ENCODE results near the gene SLC25A34. TPM values are rescaled to one million over a fixed set of nuclear protein-coding genes. Genes with fewer than 3 reads are reported as not detected.
"Not testable (repeated sequence)": the region's sequence is repeated elsewhere in the genome, so short reads cannot be mapped to it uniquely, and the experiment has no call there.

The SLC25A34 gene
- total RNA-seq, result 1 to 10 TPM in 4 of 8 experiments, under 1 TPM in 4; 0.49 to 1.5 (median 1.0) TPM

DNA sequence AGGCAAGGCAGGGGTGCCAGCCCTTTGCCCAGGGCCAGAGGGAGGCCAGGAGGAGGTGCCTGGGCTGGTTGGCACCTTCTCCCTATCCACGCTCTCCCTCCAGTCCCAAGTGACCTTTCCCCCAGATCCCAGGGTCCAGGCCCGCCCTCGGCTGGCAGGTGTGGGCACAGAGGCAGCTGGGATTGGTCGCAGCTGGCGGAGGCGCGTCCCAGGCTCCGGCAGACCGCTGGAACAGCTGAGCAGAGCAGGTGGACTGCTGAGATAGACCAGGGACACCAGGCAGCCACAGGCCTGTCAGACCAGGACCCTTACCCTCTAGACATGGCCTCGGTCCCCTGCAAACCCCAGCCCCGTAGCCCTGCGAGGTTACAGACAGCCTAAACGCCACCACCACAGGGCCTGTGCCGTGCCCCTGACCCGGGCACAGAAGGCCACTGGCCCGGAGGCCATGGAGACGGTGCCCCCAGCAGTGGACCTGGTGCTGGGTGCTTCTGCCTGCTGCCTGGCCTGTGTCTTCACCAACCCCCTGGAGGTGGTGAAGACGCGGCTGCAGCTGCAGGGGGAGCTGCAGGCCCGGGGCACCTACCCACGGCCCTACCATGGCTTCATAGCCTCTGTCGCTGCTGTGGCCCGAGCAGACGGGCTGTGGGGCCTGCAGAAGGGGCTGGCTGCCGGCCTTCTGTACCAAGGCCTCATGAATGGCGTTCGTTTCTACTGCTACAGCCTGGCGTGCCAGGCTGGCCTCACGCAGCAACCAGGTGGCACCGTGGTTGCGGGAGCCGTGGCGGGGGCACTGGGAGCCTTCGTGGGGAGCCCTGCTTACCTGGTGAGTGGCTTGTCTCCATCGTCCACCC lies at the start of gene SLC25A34:
SLC25A34 (plus strand) TSS at position 221 of the 854 bp plus-strand sequence; CDS start at position 449, 228 bp downstream.
- in situ Hi-C loops (cut with MboI; ENCODE audit: low pct_unique_long_range_greater_than_20kb in 2 of 9, low sequenced_read_pairs in 9 of 9, unreplicated experiment in 9 of 9), result no loop called here
- peaks cover 2% of the 10 kb centered on the region in 2 donors for H3K4me1 ChIP-seq (replicated peaks in 1 of 2)
- no peak within 1 kb of the TSS for H3K27ac ChIP-seq
- WGBS, 10 experiments, result 83 to 100% (median 96%) methylated on average over 1 to 7 of the region's 35 CpGs; no CpG with 5 or more reads in 5 of the 10 experiments
- peak in 2 of 8 experiments; percentile 2 to 6 for ATAC-seq (replicated peaks in 6 of 8)
- no peak within 1 kb of the TSS for H3K4me3 ChIP-seq

DNA sequence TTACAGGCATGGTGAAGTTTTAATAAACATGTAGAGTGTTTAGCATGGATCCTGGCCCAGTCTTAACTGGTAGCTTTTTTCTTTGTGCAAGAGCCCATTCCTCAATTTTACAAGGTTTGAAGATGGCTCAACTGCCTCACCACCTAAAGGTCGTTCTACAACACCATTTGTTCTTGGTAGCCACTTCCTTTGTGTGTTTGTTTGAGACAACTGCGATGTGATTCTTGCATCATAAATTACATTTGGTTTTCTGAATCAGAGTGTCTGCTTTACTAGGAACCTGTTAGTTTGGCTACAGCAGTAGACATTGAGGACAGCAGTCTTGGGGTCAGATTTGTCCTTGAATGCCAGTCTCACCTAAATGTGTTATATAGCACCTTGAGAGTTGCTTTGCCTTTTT lies 48.6 kb upstream of the SLC25A34 start:
- Histone ChIP-seq H3K4me1 (replicated peaks in 1 of 2) (peaks cover 8 to 14% of the 10 kb centered on the region in 2 donors), H3K27ac (no peak overlapping the region), H3K4me3 (no peak overlapping the region)
- in situ Hi-C loops (cut with MboI; ENCODE audit: low pct_unique_long_range_greater_than_20kb in 2 of 9, low sequenced_read_pairs in 9 of 9, unreplicated experiment in 9 of 9), result no loop called here
- no peak for ATAC-seq (replicated peaks in 6 of 8)
- 57 to 100% (median 98%) methylated on average over 1 to 2 of the region's 2 CpGs; no CpG with 5 or more reads in 2 of the 10 experiments for WGBS, 10 experiments

DNA sequence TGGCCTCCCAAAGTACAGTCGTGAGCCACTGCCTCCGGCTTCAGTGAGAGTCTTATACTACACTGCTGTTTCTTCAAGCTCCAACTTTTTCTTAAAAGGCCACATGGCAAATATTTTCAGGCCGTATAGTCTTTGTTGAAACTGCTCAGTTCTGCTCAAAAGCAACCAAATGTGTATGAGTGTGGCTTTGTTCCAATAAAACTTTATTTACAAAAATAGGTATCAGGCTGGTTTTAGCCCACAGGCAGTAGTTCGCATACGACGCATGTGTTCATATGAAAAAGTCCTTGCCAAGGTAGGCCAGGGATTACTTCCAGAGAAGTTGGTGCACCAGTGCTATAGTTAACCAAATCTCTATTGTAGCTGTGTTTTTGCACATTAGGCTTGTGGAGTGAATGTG lies 45.7 kb upstream of the SLC25A34 start:
- H3K4me3 ChIP-seq, result no peak overlapping the region
- ATAC-seq (replicated peaks in 6 of 8), result no peak
- H3K27ac ChIP-seq, result no peak overlapping the region
- in situ Hi-C loops (cut with MboI; ENCODE audit: low pct_unique_long_range_greater_than_20kb in 2 of 9, low sequenced_read_pairs in 9 of 9, unreplicated experiment in 9 of 9), result no loop called here
- H3K4me1 ChIP-seq (replicated peaks in 1 of 2), result peaks cover 7 to 8% of the 10 kb centered on the region in 2 donors
- WGBS, 10 experiments, result 82 to 100% (median 100%) methylated on average over 1 to 6 of the region's 6 CpGs; no CpG with 5 or more reads in 1 of the 10 experiments

DNA sequence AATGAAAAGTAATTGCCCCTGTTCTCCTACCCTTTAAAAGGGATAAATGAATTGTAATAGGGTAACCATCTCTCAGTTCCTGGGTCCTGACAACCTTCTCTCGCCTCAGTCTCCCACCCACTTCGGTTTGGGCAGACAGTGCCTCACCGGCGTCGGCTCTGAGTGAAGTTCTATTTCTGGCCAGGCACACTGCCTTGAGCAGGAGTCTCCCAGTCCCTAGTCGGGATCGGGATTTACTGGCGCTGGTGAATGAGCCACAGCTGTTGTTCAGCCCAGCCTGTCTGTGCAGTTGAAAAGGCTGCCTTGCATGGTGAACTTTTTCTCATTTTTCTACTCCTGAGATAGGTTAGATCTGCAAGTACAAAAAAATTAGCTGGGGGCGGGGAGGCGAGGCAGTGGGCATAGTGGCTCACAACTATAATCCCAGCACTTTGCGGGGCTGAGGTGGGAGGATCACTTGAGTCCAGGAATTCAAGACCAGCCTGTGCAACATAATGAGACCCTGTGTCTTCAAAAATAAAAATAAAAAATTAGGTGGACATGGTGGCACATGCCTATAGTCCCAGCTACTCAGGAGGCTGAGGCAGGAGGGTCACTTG lies 44.5 kb upstream of the SLC25A34 start:
- Histone ChIP-seq H3K27ac (no peak overlapping the region), H3K4me3 (no peak overlapping the region), H3K4me1 (replicated peaks in 1 of 2) (no peaks in the 10 kb centered on the region)
- 40 to 100% (median 91%) methylated on average over 2 to 9 of the region's 11 CpGs; no CpG with 5 or more reads in 3 of the 10 experiments for WGBS, 10 experiments
- in situ Hi-C loops (cut with MboI; ENCODE audit: low pct_unique_long_range_greater_than_20kb in 2 of 9, low sequenced_read_pairs in 9 of 9, unreplicated experiment in 9 of 9), result no loop called here
- ATAC-seq (replicated peaks in 6 of 8), result peak in 3 of 8 experiments; percentile 30 to 72 (median 52)

DNA sequence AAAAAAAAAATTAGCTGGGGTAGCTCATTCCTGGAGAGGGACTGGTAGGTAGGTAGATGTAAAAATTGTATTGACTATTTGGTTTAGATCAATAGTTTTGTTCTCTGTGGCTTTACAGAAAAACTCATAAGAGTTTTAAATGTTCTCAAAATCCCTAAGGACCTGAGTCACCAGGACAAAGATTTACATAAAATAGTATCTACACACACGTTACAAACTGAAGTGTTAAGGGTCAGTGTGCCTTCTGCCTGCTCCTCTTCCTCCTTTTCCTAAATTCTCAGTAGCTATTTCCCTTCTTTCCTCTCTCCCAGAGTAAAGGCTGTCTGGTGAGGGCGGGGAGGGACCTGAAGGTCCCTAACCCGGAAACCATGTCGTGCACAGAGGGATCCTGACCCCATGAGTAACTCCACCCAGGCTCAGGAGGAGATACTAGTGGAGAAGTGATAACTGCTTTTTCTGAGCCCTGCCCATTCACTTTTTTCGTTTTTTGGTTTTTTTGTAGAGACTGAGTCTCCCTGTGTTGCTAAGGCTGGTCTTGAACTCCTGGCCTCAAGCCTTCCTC lies 43.9 kb upstream of the SLC25A34 start:
- peak in 2 of 8 experiments; percentile 39 to 56 for ATAC-seq (replicated peaks in 6 of 8)
- no peak overlapping the region for H3K4me3 ChIP-seq
- no peaks in the 10 kb centered on the region for H3K4me1 ChIP-seq (replicated peaks in 1 of 2)
- H3K27ac ChIP-seq, result no peak overlapping the region
- WGBS, 10 experiments, result 50 to 100% (median 90%) methylated on average over 1 to 5 of the region's 5 CpGs
- in situ Hi-C loops (cut with MboI; ENCODE audit: low pct_unique_long_range_greater_than_20kb in 2 of 9, low sequenced_read_pairs in 9 of 9, unreplicated experiment in 9 of 9), result no loop called here

DNA sequence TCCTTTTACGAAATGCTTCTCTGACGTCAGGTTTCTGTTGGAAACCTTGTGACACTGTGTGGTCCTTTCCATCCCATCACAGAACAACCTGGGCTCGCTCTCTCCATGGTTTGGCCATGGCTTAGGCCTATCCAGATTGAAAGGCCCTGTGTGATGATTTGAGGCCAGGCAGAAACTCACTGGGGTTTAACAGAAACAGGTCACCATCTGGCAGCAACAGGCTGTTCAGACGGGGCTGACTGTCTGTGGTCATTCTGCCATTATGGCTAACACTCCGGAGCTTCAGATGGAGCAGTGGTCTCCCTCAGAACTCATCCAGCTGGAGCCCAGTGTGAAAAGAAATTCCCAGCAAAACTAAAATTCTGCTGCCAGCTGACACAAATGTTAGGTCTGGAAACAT lies 42.7 kb upstream of the SLC25A34 start:
- WGBS, 10 experiments, result 57 to 93% (median 80%) methylated on average over 1 to 5 of the region's 5 CpGs; no CpG with 5 or more reads in 4 of the 10 experiments
- in situ Hi-C loops (cut with MboI; ENCODE audit: low pct_unique_long_range_greater_than_20kb in 2 of 9, low sequenced_read_pairs in 9 of 9, unreplicated experiment in 9 of 9), result no loop called here
- Histone ChIP-seq H3K4me1 (replicated peaks in 1 of 2) (no peaks in the 10 kb centered on the region), H3K27ac (no peak overlapping the region), H3K4me3 (no peak overlapping the region)
- ATAC-seq (replicated peaks in 6 of 8), result no peak

DNA sequence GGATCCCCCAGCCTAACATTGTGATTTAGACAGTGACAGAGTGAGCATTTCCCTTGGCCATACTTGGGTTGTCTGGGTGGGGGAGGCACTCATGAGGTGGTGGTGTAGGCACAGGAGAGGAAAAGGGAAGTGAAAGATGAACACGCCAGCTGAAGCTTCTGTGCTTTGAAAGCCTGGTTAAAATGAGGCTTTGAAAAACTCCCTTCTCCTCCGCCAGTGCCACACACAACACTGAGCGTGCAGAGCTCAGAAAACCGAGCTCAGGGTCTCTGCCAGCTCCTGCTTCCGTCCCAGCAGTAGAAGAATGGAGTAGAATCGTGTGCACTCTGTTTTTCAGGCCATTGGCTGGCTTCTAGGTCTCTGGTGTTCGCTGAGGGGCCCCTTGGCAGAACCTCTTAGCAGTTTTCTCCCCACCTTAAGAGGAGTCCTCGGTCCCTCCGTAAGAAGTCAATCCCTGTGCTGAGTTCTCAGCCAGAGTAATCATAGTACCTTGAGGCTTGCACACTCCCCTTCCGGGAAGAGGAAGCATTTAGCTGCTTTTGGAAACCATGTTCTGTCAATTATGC lies 39.0 kb upstream of the SLC25A34 start:
- 0 to 92% (median 72%) methylated on average over 2 to 9 of the region's 10 CpGs for WGBS, 10 experiments
- ATAC-seq (replicated peaks in 6 of 8), result peak in 1 of 8 experiments; percentile 37
- no peak overlapping the region for H3K4me3 ChIP-seq
- in situ Hi-C loops (cut with MboI; ENCODE audit: low pct_unique_long_range_greater_than_20kb in 2 of 9, low sequenced_read_pairs in 9 of 9, unreplicated experiment in 9 of 9), result no loop called here
- H3K27ac ChIP-seq, result no peak overlapping the region
- H3K4me1 ChIP-seq (replicated peaks in 1 of 2), result no peaks in the 10 kb centered on the region

DNA sequence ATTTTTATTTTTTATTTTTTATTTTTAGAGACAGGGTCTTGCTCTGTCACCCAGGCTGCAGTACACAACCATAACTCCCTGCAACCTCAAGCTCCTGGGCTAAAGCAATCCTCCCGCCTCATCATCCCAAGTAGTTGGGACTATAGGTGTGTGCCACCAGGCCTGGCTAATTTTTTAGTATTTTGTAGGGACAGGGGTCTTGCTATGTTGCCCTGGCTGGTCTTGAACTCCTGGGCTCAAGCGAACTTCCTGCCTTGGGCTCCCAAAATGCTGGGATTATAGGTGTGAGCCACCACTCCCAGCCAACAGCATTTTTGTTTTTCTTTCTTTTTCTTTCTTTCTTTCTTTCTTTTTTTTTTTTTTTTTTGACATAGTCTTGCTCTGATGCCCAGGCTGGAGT lies 37.9 kb upstream of the SLC25A34 start:
- ATAC-seq (replicated peaks in 6 of 8), result no peak
- Histone ChIP-seq H3K27ac (no peak overlapping the region), H3K4me1 (replicated peaks in 1 of 2) (no peaks in the 10 kb centered on the region), H3K4me3 (no peak overlapping the region)
- 90 to 100% (median 98%) methylated on average over 1 to 2 of the region's 2 CpGs; no CpG with 5 or more reads in 2 of the 10 experiments for WGBS, 10 experiments
- in situ Hi-C loops (cut with MboI; ENCODE audit: low pct_unique_long_range_greater_than_20kb in 2 of 9, low sequenced_read_pairs in 9 of 9, unreplicated experiment in 9 of 9), result no loop called here

DNA sequence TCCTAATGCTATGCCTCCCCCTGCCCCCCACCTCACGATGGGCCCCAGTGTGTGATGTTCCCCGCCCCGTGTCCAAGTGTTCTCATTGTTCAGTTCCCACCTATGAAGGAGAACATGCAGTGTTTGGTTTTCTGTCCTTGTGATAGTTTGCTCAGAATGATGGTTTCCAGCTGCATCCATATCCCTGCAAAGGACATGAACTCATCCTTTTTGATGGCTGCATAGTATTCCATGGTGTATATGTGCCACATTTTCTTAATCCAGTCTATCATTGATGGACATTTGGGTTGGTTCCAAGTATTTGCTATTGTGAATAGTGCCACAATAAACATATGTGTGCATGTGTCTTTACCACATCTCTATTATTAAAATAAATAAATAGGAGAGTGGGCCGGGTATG lies 36.7 kb upstream of the SLC25A34 start:
- H3K4me1 ChIP-seq (replicated peaks in 1 of 2); in situ Hi-C loops (cut with MboI; ENCODE audit: low pct_unique_long_range_greater_than_20kb in 2 of 9, low sequenced_read_pairs in 9 of 9, unreplicated experiment in 9 of 9); H3K27ac ChIP-seq; ATAC-seq (replicated peaks in 6 of 8); H3K4me3 ChIP-seq: not testable (repeated sequence)
- WGBS, 10 experiments, result 100% methylated on average over 1 to 4 of the region's 4 CpGs; no CpG with 5 or more reads in 7 of the 10 experiments

DNA sequence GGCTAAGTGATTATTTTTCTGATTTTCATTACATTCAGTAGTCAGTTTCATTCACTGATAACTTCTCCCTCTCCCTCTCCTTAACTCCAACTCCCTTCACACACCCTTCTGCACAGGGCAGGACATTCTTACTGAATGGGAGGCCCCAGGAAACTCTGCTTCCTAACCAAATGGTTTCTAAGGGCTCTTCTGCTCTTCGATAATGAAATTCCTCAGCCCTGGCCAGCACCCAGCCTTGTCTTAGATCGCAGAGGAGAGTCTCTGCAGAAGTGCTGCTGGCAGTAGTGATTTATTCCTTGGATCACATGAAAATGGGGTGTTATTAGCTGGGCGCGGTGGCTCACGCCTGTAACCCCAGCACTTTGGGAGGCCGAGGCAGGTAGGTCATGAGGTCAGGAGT lies 35.5 kb upstream of the SLC25A34 start:
- H3K4me3 ChIP-seq, result no peak overlapping the region
- peak in 1 of 8 experiments; percentile 77 for ATAC-seq (replicated peaks in 6 of 8)
- WGBS, 10 experiments, result 0 to 100% (median 96%) methylated on average over 1 to 6 of the region's 6 CpGs; no CpG with 5 or more reads in 3 of the 10 experiments
- H3K27ac ChIP-seq, result no peak overlapping the region
- in situ Hi-C loops (cut with MboI; ENCODE audit: low pct_unique_long_range_greater_than_20kb in 2 of 9, low sequenced_read_pairs in 9 of 9, unreplicated experiment in 9 of 9), result no loop called here
- H3K4me1 ChIP-seq (replicated peaks in 1 of 2), result no peaks in the 10 kb centered on the region

DNA sequence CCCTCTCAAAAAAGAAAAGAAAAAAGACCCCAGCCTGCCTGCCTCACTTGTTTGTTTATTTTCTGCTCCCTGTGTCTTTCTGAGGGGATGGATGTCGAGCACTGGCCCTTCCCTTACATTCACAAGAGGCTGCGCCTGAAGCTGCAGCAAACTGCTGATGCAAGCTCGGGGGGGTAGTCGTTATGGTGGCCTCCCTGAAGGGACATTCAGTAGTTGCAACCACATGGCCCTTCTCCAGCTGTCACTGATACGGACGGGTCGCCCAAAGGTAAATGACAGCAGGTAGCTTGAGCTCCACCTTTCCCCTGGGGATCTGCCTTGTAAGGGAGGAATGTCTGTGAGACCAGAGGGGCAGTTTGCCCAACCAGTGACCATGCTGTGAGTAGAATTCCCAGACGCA lies 34.3 kb upstream of the SLC25A34 start:
- 73 to 100% (median 84%) methylated on average over 2 to 5 of the region's 8 CpGs; no CpG with 5 or more reads in 4 of the 10 experiments for WGBS, 10 experiments
- H3K27ac ChIP-seq, result no peak overlapping the region
- no peak for ATAC-seq (replicated peaks in 6 of 8)
- H3K4me1 ChIP-seq (replicated peaks in 1 of 2), result no peaks in the 10 kb centered on the region
- in situ Hi-C loops (cut with MboI; ENCODE audit: low pct_unique_long_range_greater_than_20kb in 2 of 9, low sequenced_read_pairs in 9 of 9, unreplicated experiment in 9 of 9), result no loop called here
- H3K4me3 ChIP-seq, result no peak overlapping the region

DNA sequence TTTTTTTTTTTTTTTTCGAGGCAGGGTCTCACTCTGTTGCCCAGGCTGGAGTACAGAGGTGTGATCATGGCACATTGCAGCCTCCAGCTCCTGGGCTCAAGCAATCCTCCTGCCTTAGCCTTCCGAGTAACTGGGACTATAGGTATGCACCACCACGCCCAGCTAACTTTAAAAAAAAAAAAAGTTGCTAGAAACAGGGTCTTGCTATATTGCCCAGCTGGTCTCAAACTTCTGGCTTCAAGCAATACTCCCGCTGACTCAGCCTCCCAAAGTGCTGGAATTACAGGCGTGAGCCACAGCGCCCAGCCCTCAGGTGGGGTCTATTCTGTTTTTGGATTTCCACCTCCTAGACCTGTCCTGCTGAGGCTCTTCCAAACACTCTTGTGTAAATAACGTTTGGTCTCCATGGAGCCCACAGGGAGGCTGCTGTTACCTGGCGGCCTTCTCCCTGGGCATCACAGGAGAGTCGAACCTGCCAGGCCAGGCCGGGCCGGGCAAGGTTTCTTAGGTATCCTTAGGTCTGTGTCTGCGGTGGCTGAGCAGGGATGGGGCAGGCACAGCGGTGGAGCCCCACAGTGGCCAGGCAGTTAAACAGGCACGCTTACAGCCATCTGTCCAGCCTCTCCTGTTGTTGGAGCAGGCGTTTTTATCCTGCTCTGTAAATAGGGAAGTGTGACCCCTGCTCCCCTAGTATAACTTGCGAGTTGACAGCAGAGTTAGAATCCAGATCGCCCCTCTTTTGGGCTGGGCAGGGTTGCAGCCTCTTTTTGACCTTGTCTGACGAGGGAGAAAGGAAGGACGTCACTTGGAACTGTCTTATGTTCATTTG lies 33.1 kb upstream of the SLC25A34 start:
- H3K27ac ChIP-seq, result no peak overlapping the region
- peak; percentile 17 to 64 (median 42) for ATAC-seq (replicated peaks in 6 of 8)
- no peak overlapping the region for H3K4me3 ChIP-seq
- in situ Hi-C loops (cut with MboI; ENCODE audit: low pct_unique_long_range_greater_than_20kb in 2 of 9, low sequenced_read_pairs in 9 of 9, unreplicated experiment in 9 of 9), result no loop called here
- no peaks in the 10 kb centered on the region for H3K4me1 ChIP-seq (replicated peaks in 1 of 2)
- WGBS, 10 experiments, result 33 to 86% (median 79%) methylated on average over 2 to 15 of the region's 19 CpGs; no CpG with 5 or more reads in 1 of the 10 experiments
